Measurements from ENCODE around the gene PDGFD. TPM values are rescaled to one million over a fixed set of nuclear protein-coding genes. Genes with fewer than 3 reads are reported as not detected.

Gene PDGFD
- total RNA-seq, 2 donors from 2014 or later, result not detected

GRCh38 chr11:104078995-104079394 is 85.0 kb downstream of the PDGFD start:
- H3K27ac Mint-ChIP-seq, result no peak overlapping the region
- H3K36me3 Mint-ChIP-seq, result no peaks in the 10 kb centered on the region
- DNase-seq (ENCODE audit: low spot score in 2 of 2), result no peak
- ATAC-seq, result no peak
- H3K9me3 Mint-ChIP-seq, result no peaks in the 10 kb centered on the region

DNA sequence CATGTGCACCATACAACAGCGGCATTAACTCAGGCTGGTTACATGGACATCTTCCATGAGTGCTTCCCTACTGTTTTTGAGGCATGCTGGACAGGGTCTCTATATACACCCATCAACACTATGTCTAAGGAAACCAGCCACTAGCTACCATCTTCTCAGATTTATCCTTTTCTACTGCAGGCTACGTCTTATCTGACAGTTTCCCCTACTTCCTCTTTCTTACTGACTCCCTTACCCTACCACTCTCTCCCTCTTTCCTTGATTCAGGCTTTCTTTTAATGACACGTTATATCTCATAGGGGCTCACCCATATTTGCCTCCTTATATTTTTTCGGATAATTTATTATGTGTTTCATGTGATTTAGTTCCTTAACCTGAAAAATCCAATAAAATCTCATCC is 85.7 kb downstream of the PDGFD start:
- H3K9me3 Mint-ChIP-seq, result no peaks in the 10 kb centered on the region
- DNase-seq (ENCODE audit: low spot score in 2 of 2), result no peak
- no peaks in the 10 kb centered on the region for H3K36me3 Mint-ChIP-seq
- ATAC-seq, result no peak
- no peak overlapping the region for H3K27ac Mint-ChIP-seq

DNA sequence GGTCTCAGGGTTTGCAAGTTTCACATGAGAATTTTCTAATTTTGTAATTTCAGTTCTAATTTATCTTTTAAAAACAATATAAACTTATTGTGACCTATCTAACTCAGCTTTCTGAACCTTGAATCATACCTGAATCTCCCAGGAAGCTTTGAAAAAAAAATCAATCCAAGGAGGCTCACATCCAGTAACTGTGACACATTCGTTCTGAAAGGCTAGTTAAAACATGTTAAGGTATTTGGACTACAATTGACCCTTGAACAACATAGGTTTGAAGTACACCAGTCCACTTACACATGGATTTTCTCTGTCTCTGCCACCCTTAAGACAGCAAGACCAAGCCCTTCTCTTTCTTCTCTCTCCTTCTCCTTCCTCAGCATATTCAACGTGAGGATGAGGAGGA is 87.5 kb downstream of the PDGFD start:
- Mint-ChIP-seq H3K9me3 (no peaks in the 10 kb centered on the region), H3K27ac (no peak overlapping the region), H3K36me3 (no peaks in the 10 kb centered on the region)
- ATAC-seq (no peak), DNase-seq (ENCODE audit: low spot score in 2 of 2) (no peak)

- H3K36me3 Mint-ChIP-seq, result no peaks in the 10 kb centered on the region
- DNase-seq (ENCODE audit: low spot score in 2 of 2) (no peak), ATAC-seq (no peak)
- H3K27ac Mint-ChIP-seq, result no peak overlapping the region
- no peaks in the 10 kb centered on the region for H3K9me3 Mint-ChIP-seq
Observed at GRCh38 chr11:104075706-104076105, 88.2 kb downstream of the PDGFD start.

- Mint-ChIP-seq H3K9me3 (no peaks in the 10 kb centered on the region), H3K27ac (no peak overlapping the region), H3K36me3 (no peaks in the 10 kb centered on the region)
- ATAC-seq (no peak), DNase-seq (ENCODE audit: low spot score in 2 of 2) (no peak)
Observed at GRCh38 chr11:104075091-104075490, 88.9 kb downstream of the PDGFD start.

DNA sequence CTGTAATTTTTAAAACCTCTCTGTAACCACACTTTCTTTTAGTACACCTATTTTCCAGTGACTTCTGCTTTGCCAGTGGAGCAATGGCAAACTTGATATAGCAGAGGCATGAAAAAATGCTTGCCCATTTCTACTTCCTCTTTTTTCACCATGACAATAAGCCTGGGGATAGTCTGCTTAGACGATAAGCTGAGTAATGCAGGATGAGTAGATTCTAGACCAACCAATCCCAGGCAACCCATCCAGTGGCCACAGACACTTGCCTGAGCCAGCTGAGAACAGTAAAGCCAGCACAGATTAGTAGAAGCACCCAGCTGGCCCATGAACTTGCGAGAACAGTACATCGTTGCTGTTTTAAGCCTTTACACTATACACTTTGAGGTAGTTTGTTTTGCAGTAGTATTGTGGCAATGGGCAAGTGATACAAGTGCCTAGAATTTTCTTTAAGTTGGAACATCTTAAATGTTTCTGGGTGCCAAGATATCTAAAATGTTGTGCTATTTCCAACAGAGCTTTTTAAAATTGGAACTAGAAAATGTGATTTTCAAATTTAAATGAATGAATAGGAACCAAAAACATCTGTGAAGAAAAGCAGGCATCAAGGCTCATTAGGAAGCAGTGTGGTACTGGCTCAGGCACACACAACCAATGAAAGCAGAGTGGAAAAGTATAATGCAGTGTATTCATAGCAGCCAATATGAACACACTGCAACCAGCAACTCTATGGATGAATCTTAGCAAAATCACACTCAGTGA is 89.8 kb downstream of the PDGFD start:
- DNase-seq (ENCODE audit: low spot score in 2 of 2) (no peak), ATAC-seq (no peak)
- no peaks in the 10 kb centered on the region for H3K36me3 Mint-ChIP-seq
- H3K9me3 Mint-ChIP-seq, result no peaks in the 10 kb centered on the region
- H3K27ac Mint-ChIP-seq, result no peak overlapping the region

DNA sequence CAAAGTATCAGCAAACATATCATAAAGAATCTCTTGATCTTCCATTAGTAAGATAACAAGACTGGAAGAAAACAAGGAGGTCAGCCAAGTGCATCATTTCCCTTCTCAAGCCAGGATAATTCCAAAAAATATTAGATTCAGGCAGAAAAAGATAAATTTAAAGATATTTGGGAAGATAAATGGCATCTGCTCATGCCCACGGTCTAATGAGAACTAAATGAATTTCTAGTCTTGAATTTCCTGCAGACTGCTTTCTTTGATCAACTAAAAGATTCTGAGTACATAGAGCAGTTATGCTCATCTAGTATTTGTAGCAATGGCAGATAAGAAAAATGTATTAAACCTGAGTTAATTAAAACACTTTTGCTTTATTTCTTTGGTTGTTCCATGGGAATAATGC is 96.4 kb downstream of the PDGFD start:
- DNase-seq (ENCODE audit: low spot score in 2 of 2) (no peak), ATAC-seq (no peak)
- Mint-ChIP-seq H3K27ac (no peak overlapping the region), H3K36me3 (no peaks in the 10 kb centered on the region), H3K9me3 (no peaks in the 10 kb centered on the region)

GRCh38 chr11:104064034-104064630 is 99.8 kb downstream of the PDGFD start:
- Mint-ChIP-seq H3K36me3 (no peaks in the 10 kb centered on the region), H3K9me3 (no peaks in the 10 kb centered on the region), H3K27ac (no peak overlapping the region)
- DNase-seq (ENCODE audit: low spot score in 2 of 2) (no peak), ATAC-seq (no peak)

GRCh38 chr11:104061853-104062521 is 102.0 kb downstream of the PDGFD start:
- H3K27ac Mint-ChIP-seq, result no peak overlapping the region
- ATAC-seq (no peak), DNase-seq (ENCODE audit: low spot score in 2 of 2) (no peak)
- no peaks in the 10 kb centered on the region for H3K36me3 Mint-ChIP-seq
- no peaks in the 10 kb centered on the region for H3K9me3 Mint-ChIP-seq

- ATAC-seq (no peak), DNase-seq (ENCODE audit: low spot score in 2 of 2) (no peak)
- H3K9me3 Mint-ChIP-seq, result no peaks in the 10 kb centered on the region
- H3K27ac Mint-ChIP-seq, result no peak overlapping the region
- no peaks in the 10 kb centered on the region for H3K36me3 Mint-ChIP-seq
Observed at GRCh38 chr11:104060820-104061219, 103.1 kb downstream of the PDGFD start.

- no peak overlapping the region for H3K27ac Mint-ChIP-seq
- H3K9me3 Mint-ChIP-seq, result no peaks in the 10 kb centered on the region
- ATAC-seq (no peak), DNase-seq (ENCODE audit: low spot score in 2 of 2) (no peak)
- no peaks in the 10 kb centered on the region for H3K36me3 Mint-ChIP-seq
Observed at GRCh38 chr11:104060004-104060794, 103.7 kb downstream of the PDGFD start.

DNA sequence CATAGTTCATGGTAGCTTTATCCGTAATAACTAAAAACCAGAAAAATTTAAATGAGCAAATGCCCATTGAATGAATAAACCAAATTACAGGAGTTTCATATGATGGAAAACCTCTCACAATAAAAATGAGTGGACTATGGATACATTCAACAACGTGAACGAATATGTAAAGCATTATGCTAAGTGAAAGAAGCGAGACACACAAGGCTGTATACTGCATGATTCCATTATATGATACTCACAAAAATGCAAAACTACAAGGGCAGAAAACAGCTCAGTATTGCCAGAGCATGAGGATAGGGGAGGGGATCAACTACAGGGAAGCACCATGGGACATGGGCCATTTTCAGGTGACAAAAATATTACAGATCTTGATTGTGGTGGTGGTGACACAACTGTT is 105.3 kb downstream of the PDGFD start:
- Mint-ChIP-seq H3K36me3 (no peaks in the 10 kb centered on the region), H3K27ac (no peak overlapping the region), H3K9me3 (no peaks in the 10 kb centered on the region)
- ATAC-seq (no peak), DNase-seq (ENCODE audit: low spot score in 2 of 2) (no peak)

DNA sequence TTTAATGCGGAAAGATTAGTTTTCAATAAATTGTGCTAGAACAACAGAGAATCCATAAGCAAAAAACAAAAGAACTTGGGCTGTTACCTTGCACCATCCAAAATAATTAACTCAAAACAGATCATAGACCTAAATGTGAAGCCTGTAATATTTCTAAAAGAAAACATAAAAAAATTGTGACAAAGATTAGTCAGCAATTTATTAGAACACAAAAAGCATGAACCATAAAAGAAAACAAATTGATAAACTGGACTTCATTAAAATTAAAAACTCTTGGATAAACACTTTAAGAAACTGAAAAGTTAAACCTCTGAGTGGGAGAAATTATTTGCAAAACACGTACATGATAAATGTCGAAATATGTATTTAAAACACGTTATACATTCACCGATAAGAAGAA is 106.0 kb downstream of the PDGFD start:
- Mint-ChIP-seq H3K36me3 (no peaks in the 10 kb centered on the region), H3K9me3 (no peaks in the 10 kb centered on the region), H3K27ac (no peak overlapping the region)
- ATAC-seq (no peak), DNase-seq (ENCODE audit: low spot score in 2 of 2) (no peak)

GRCh38 chr11:104055596-104055995 is 108.4 kb downstream of the PDGFD start:
- no peak for ATAC-seq
- DNase-seq (ENCODE audit: low spot score in 2 of 2), result no peak
- Mint-ChIP-seq H3K27ac (no peak overlapping the region), H3K9me3 (no peaks in the 10 kb centered on the region), H3K36me3 (no peaks in the 10 kb centered on the region)

GRCh38 chr11:104054911-104055529 is 108.9 kb downstream of the PDGFD start:
- no peak overlapping the region for H3K27ac Mint-ChIP-seq
- ATAC-seq (no peak), DNase-seq (ENCODE audit: low spot score in 2 of 2) (no peak)
- no peaks in the 10 kb centered on the region for H3K36me3 Mint-ChIP-seq
- no peaks in the 10 kb centered on the region for H3K9me3 Mint-ChIP-seq

DNA sequence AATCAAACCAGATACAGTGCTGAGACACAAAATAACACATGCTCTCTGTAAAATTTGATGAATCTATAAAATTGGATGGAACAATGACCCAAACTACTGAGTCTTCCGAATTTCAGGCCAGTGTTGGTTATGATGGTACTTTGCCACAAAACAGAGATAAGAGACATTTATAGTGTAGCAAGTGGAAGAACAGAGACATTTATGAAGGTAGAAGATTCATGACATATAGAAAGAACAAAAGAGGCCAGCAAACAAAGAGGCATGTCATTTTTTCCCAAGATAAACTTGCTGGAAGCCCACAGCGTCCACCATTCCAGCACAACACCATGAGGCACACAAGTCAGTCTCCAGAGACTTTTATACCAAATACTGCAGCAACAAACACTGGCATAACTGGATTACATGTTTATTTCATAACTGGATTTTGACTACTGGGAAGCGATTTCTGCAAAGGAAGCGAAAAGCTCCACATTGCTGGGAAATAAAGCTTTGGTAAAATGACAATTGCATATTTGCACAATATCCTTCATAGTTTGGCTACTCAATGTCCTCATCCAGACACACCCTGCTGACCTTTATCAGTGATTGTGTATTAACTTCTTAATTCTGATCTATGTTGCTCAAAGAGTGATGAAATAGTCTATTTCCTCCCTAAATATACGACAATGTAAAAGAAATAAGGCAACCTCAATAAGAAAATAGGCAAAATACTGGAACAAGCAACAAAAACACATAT is 110.0 kb downstream of the PDGFD start:
- Mint-ChIP-seq H3K36me3 (no peaks in the 10 kb centered on the region), H3K9me3 (no peaks in the 10 kb centered on the region)
- ATAC-seq, result no peak

More for the DNA sequence above, 110.0 kb downstream of the PDGFD start:
- DNase-seq (ENCODE audit: low spot score in 2 of 2), result no peak
- H3K27ac Mint-ChIP-seq, result no peak overlapping the region
